ENCODE results near the gene AOPEP.

The AOPEP gene

DNA sequence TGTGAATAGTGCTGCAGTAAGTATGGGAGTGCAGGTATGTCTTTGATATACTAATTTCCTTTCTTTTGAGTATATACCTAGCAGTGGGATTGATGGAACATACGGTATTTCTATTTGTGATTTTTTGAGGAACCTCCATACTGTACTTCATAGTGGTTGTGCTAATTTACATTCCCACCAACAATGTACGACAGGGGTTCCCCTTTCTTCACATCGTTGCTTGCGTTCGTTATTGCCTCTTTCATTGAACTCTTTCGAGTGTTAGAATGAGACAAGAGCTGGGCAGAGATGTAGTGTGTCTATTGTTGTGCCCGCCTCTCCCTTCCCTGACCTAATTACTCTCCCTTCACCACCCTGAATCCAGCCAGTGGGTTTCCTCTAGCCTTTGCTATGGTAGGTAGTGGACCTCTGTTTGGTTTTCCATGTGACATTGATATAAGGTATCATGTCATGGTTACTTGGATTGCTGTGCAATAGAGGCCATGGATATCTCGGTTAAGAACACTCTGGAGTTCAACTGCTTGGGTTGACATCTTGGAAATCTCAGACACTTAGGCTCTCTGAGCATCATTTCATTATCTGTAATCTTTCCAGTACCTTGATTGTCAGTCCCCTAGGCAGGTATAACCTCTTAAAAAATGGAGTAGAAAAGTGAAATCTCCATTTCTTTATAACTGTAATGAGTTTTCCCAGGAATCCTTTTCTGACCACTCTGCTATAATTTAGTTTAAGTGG, 19.5 kb downstream of the AOPEP start:
- Histone ChIP-seq H3K36me3 (ENCODE audit: insufficient read depth, low read depth, low read length) (0 out of 2 replicates have a peak, but pooled peaks cover 7% of the 10 kb centered on the region), H3K27me3 (ENCODE audit: insufficient read depth, low read length) (no peaks in the 10 kb centered on the region), H3K9me3 (ENCODE audit: insufficient read depth, low read depth, low read length) (peaks cover 11% of the 10 kb centered on the region), H3K4me3 (ENCODE audit: low read length) (no peak overlapping the region), H3K27ac (ENCODE audit: low read length) (no peak overlapping the region), H3K4me1 (ENCODE audit: insufficient read depth, low read length) (no peaks in the 10 kb centered on the region), H3K9ac (ENCODE audit: low read depth, low read length) (no peak overlapping the region)

DNA sequence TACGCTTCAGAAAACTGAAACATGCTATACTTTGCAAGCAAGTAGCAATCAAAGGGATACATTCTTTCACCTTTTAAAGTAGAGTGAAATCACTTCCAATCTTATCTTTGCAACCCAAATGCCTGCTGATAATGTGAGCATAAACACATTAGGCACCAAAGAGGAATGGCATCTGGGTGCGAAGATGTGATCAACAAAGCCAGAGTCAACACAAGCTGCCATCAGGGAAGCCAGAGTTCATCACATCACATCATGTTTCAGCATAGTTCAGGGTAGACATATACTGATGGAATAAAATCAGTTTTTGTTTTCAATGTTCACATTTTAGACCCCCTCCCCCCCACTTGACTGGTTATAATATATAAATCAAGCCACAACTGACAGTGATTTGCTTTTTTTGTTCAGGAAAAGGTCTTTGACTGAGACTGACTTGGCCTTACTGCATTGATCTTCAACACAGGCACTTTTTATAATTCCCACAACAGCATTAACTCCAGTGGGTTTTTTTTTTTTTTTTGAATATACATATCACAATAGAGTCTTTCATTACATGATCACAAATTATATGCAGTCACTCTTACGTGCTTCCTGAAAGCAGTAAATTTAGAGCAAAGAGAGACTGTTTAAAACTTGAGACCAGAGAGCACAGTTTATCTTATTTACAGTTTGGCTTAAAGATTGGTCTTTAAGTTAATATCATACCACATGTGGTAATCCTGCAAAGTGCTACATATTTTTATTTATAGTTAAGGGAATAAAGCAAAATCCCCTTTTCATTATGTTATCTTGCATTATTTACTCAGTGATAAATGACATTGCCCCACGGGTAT, 20.3 kb downstream of the AOPEP start:
- H3K9me3 ChIP-seq (ENCODE audit: insufficient read depth, low read depth, low read length): peaks cover 11% of the 10 kb centered on the region
- H3K27me3 ChIP-seq (ENCODE audit: insufficient read depth, low read length): no peaks in the 10 kb centered on the region
- no peak overlapping the region for H3K27ac ChIP-seq (ENCODE audit: low read length)
- no peaks in the 10 kb centered on the region for H3K4me1 ChIP-seq (ENCODE audit: insufficient read depth, low read length)
- 0 out of 2 replicates have a peak, but pooled peaks cover 7% of the 10 kb centered on the region for H3K36me3 ChIP-seq (ENCODE audit: insufficient read depth, low read depth, low read length)
- no peak overlapping the region for H3K9ac ChIP-seq (ENCODE audit: low read depth, low read length)
- no peak overlapping the region for H3K4me3 ChIP-seq (ENCODE audit: low read length)

DNA sequence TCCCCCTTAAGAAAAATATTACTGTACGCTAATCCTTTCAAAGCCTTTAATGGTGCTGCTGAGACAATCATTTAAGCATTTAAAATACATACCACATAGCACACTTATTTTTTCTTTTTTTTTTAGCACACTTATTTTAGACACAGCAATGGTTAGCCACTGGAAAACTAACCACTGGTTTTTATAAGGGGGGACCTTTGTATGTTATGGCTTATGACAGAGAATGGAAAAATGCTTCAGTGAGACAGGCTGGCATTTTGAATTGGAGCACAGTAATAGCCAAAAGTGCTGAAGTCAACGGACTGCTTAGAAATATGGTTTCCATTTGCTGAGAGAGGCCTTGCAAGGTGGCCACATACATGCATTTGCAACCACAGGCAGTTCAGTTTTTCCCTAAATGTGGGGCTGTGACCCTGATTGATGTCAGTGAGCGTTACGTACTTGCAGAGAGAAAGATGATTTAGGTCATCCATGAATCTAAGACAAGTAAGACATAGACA, 28.5 kb downstream of the AOPEP start:
- Histone ChIP-seq H3K27ac (ENCODE audit: low read length) (no peak overlapping the region), H3K4me1 (ENCODE audit: insufficient read depth, low read length) (no peaks in the 10 kb centered on the region), H3K9me3 (ENCODE audit: insufficient read depth, low read depth, low read length) (no peaks in the 10 kb centered on the region), H3K4me3 (ENCODE audit: low read length) (no peak overlapping the region), H3K36me3 (ENCODE audit: insufficient read depth, low read depth, low read length) (peaks cover 5% of the 10 kb centered on the region), H3K9ac (ENCODE audit: low read depth, low read length) (no peak overlapping the region), H3K27me3 (ENCODE audit: insufficient read depth, low read length) (no peaks in the 10 kb centered on the region)

DNA sequence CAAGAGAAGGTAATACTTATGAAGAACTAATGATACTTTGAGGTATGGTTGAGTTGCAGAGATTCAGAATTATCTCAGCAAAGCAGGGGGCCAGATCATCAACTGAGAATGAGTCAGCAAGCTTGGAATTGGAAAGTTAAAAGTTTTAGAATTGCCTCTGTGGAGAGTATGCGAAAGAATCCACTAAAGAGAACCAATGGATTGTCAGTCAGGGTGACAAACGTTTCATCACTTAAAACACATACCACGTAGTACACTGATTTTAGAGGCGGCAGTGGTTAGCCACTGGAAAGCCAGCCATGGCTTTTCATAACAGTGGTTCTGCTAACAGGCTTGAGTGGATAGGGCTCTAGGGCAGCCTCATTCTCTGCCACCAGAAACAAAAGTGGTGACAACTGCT, 30.7 kb downstream of the AOPEP start:
- Histone ChIP-seq H3K27ac (ENCODE audit: low read length) (no peak overlapping the region), H3K36me3 (ENCODE audit: insufficient read depth, low read depth, low read length) (peaks cover 18% of the 10 kb centered on the region), H3K9ac (ENCODE audit: low read depth, low read length) (no peak overlapping the region), H3K4me1 (ENCODE audit: insufficient read depth, low read length) (no peaks in the 10 kb centered on the region), H3K27me3 (ENCODE audit: insufficient read depth, low read length) (no peaks in the 10 kb centered on the region), H3K4me3 (ENCODE audit: low read length) (no peak overlapping the region), H3K9me3 (ENCODE audit: insufficient read depth, low read depth, low read length) (no peaks in the 10 kb centered on the region)

DNA sequence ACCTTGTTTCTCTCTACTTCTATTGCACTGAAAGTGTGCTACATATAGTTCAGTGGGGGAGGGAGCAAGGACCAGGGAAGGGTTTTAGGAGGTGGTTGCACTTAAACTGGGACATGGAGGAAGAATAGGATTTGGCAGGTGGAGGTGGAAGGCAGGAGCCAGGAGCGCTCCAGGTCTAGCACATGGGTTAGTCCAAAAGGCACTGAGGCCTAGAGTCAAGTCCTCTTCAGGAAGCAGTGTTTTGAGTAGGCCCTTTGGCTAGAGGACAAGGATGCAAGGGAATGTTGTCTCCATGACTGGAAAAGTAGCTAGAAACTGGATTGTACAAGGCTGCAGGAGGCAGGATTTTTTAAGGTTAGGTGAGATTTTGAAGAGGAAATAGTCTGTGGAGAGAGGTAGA, 31.5 kb downstream of the AOPEP start:
- no peaks in the 10 kb centered on the region for H3K27me3 ChIP-seq (ENCODE audit: insufficient read depth, low read length)
- H3K9me3 ChIP-seq (ENCODE audit: insufficient read depth, low read depth, low read length): no peaks in the 10 kb centered on the region
- no peaks in the 10 kb centered on the region for H3K4me1 ChIP-seq (ENCODE audit: insufficient read depth, low read length)
- H3K4me3 ChIP-seq (ENCODE audit: low read length): no peak overlapping the region
- H3K27ac ChIP-seq (ENCODE audit: low read length): no peak overlapping the region
- peaks cover 18% of the 10 kb centered on the region for H3K36me3 ChIP-seq (ENCODE audit: insufficient read depth, low read depth, low read length)
- H3K9ac ChIP-seq (ENCODE audit: low read depth, low read length): no peak overlapping the region

DNA sequence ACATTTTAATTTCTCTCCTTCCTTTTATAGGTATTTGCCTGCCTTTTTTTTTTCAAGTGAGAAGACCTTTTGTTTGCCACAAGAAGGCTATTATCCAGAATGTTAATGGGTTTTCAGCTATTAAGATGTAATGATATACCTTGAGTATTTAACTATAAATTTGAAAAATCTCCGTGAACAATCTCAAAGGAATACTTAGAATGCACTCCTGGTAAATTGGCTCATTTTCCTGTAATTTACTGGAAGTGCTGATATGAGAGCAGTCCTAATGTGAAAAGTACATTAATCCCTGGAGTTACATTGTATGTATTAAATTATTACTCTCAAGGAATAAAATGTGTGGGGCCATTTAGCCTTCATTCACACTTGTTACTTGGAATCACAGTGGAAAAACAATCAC, 32.4 kb downstream of the AOPEP start:
- no peaks in the 10 kb centered on the region for H3K27me3 ChIP-seq (ENCODE audit: insufficient read depth, low read length)
- H3K36me3 ChIP-seq (ENCODE audit: insufficient read depth, low read depth, low read length): peaks cover 18% of the 10 kb centered on the region
- no peak overlapping the region for H3K4me3 ChIP-seq (ENCODE audit: low read length)
- no peaks in the 10 kb centered on the region for H3K4me1 ChIP-seq (ENCODE audit: insufficient read depth, low read length)
- H3K9me3 ChIP-seq (ENCODE audit: insufficient read depth, low read depth, low read length): no peaks in the 10 kb centered on the region
- H3K9ac ChIP-seq (ENCODE audit: low read depth, low read length): no peak overlapping the region
- no peak overlapping the region for H3K27ac ChIP-seq (ENCODE audit: low read length)

DNA sequence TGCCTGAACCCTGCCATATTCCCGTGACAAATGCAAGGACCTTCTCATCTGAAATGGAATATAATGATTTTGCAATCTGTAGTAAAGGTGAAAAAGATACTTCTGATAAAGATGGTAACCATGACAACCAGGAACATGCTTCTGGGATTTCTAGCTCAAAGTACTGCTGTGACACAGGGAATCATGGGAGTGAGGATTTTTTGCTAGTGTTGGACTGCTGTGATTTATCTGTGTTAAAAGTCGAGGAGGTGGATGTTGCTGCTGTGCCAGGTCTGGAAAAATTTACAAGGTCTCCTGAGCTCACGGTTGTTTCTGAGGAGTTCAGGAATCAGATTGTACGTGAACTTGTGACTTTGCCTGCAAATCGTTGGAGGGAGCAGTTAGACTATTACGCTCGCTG, 33.5 kb downstream of the AOPEP start:
- no peaks in the 10 kb centered on the region for H3K9me3 ChIP-seq (ENCODE audit: insufficient read depth, low read depth, low read length)
- H3K27me3 ChIP-seq (ENCODE audit: insufficient read depth, low read length): no peaks in the 10 kb centered on the region
- no peak overlapping the region for H3K4me3 ChIP-seq (ENCODE audit: low read length)
- H3K4me1 ChIP-seq (ENCODE audit: insufficient read depth, low read length): no peaks in the 10 kb centered on the region
- H3K9ac ChIP-seq (ENCODE audit: low read depth, low read length): no peak overlapping the region
- peaks cover 18% of the 10 kb centered on the region for H3K36me3 ChIP-seq (ENCODE audit: insufficient read depth, low read depth, low read length)
- H3K27ac ChIP-seq (ENCODE audit: low read length): no peak overlapping the region

DNA sequence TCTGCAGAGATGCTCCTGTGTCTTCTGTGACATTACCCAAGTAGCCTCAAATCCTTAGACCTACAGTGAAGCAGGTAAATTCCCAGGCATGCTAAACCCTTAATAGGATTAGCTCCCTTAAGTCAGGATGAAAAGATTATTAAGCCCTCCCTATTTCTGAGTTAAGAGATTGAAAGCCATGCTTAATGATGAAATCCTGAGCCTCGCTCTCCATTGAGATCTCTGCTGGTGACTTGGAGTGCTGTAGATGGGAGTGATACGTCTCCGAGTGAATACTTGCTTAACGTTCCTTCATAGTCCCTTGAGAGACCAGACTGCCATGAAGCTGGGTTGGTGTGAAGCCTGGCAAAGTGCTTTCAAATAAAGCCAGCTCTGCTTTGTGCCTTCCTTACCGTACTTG, 34.2 kb downstream of the AOPEP start:
- Histone ChIP-seq H3K9me3 (ENCODE audit: insufficient read depth, low read depth, low read length) (no peaks in the 10 kb centered on the region), H3K4me1 (ENCODE audit: insufficient read depth, low read length) (no peaks in the 10 kb centered on the region), H3K27ac (ENCODE audit: low read length) (no peak overlapping the region), H3K9ac (ENCODE audit: low read depth, low read length) (no peak overlapping the region), H3K36me3 (ENCODE audit: insufficient read depth, low read depth, low read length) (peaks cover 18% of the 10 kb centered on the region), H3K27me3 (ENCODE audit: insufficient read depth, low read length) (no peaks in the 10 kb centered on the region), H3K4me3 (ENCODE audit: low read length) (no peak overlapping the region)

DNA sequence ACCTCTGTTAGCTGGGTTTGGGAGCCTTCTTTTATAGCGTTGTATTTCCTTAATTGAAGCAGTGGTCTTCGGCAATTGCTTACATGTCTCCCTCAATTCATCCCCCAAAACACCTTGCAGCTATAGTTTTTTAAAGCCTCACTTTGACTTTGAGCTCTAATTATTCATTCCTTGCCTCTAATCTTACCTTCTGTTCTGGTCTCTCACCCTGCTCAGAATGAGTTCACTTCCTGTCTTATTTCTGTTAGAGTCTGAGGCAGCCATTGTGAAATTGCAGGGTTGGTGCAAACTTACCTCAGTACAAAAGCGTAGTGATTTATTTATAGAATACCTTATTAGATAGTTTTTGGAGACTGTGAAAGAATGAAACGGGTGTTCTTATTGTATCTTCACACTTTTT, 35.0 kb downstream of the AOPEP start:
- Histone ChIP-seq H3K9me3 (ENCODE audit: insufficient read depth, low read depth, low read length) (no peaks in the 10 kb centered on the region), H3K27ac (ENCODE audit: low read length) (no peak overlapping the region), H3K36me3 (ENCODE audit: insufficient read depth, low read depth, low read length) (peaks cover 18% of the 10 kb centered on the region), H3K4me1 (ENCODE audit: insufficient read depth, low read length) (no peaks in the 10 kb centered on the region), H3K9ac (ENCODE audit: low read depth, low read length) (no peak overlapping the region), H3K27me3 (ENCODE audit: insufficient read depth, low read length) (no peaks in the 10 kb centered on the region), H3K4me3 (ENCODE audit: low read length) (no peak overlapping the region)

DNA sequence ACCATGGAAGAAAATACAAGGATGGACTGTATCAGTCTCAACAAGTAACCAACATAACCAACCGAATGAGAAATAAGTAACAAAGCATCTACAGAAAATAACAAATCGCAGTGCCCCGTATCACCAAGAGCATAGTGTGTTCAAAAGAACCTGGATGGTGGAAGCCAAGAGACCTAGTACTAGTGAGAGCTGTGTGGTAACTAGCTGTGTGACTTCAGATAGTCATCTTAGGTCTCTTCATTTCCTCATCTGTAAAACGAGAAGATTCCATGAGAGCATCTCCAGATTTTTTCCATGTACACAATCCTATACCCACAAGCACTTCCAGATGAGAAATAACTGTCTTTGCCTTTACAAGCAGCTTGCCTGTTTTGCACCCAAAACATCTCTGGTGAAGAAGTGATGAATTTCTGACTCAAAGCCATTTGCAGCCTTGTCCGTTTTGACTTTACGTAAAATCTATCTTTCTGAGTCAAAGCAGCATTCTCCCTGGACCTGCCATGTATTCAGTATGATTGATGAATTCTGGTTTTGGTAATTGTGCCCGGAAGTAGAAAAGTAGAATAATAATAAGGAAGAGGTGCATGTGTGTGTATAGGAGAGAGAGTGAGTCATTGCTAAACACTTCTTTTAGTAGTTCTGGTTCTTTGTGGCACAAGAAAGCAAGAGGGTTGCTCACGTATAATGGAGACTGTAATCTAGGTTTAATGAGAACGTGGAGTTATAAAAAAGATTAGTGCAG, 41.0 kb downstream of the AOPEP start:
- Histone ChIP-seq H3K4me1 (ENCODE audit: insufficient read depth, low read length) (peaks cover 5% of the 10 kb centered on the region), H3K27ac (ENCODE audit: low read length) (no peak overlapping the region), H3K36me3 (ENCODE audit: insufficient read depth, low read depth, low read length) (no peaks in the 10 kb centered on the region), H3K9ac (ENCODE audit: low read depth, low read length) (no peak overlapping the region), H3K9me3 (ENCODE audit: insufficient read depth, low read depth, low read length) (no peaks in the 10 kb centered on the region), H3K4me3 (ENCODE audit: low read length) (no peak overlapping the region), H3K27me3 (ENCODE audit: insufficient read depth, low read length) (no peaks in the 10 kb centered on the region)

DNA sequence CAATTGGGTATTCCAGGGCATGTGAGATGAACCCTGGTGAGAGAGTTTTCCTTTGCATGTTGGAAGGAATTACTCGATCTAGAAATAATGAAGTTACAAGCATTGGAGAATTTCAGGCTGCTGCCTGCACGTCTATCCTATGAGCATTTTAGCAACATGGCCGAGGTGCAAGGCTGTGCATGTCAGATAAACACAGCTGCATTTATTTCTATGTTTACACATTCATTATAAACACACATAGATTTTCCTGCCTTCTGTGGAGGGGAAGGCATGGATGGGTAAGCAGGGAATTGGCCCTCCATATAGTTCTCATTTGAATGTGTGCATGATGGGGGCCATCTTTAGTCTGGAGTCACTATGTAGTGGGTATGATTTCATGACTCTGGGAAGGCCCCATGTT, 42.3 kb downstream of the AOPEP start:
- Histone ChIP-seq H3K9ac (ENCODE audit: low read depth, low read length) (no peak overlapping the region), H3K36me3 (ENCODE audit: insufficient read depth, low read depth, low read length) (no peaks in the 10 kb centered on the region), H3K9me3 (ENCODE audit: insufficient read depth, low read depth, low read length) (no peaks in the 10 kb centered on the region)

More for the DNA sequence above, 42.3 kb downstream of the AOPEP start:
- Histone ChIP-seq H3K4me1 (ENCODE audit: insufficient read depth, low read length) (peaks cover 5% of the 10 kb centered on the region), H3K27ac (ENCODE audit: low read length) (no peak overlapping the region), H3K4me3 (ENCODE audit: low read length) (no peak overlapping the region), H3K27me3 (ENCODE audit: insufficient read depth, low read length) (no peaks in the 10 kb centered on the region)

Data from iPS-20b (cell line).